Gastroesophageal sphincter (tissue), 3 donors: Measurements from ENCODE around the gene FHIT.

Source experiments
- POLR2A ChIP-seq, 2 donors: fragments of 450-650 bp; IDR thresholded peaks; one replicate each; pipeline ENCODE4 v1.6.1; 2017; ENCODE audit warnings: antibody characterized with exemption in 2 of 2, mild to moderate bottlenecking in 2 of 2, moderate library complexity in 1 of 2
- POLR2AphosphoS5 ChIP-seq: sonication (generic); formaldehyde crosslinking; IDR thresholded peaks from one replicate; pipeline ENCODE4 v1.6.1; 2017; ENCODE audit warnings: antibody characterized with exemption
- TF ChIP-seq, protein P1 (sequence below), 4 experiments: fragments of 200-600 bp in 2 of 4; fragments of 450-650 bp in 2 of 4; sonication (generic) in 1 of 4; IDR thresholded peaks; one replicate each; pipeline ENCODE4 v1.5.1; 2017 to 2019; ENCODE audit warnings: antibody characterized with exemption in 4 of 4, mild to moderate bottlenecking in 2 of 4, moderate library complexity in 2 of 4

DNA sequence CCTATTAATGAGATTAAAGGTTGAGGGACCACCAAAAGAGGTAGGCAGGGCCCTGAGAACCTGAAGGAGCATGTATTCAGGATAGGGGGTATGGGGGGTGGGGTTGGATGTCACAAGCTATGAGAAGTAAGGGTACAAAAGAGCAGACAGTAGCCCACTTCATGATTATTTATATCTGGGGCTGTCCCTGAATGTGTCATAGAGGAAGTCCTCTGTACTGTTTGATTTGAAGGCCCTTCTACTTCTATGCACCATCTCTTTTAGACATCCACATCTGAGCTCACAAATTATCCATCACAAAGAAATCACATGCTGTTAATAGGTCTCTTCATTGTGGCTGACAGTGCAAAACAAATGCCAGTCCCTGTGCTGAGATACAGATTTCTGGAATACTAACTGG is 68.6 kb downstream of the FHIT start:
- TF ChIP-seq, protein P1, sequence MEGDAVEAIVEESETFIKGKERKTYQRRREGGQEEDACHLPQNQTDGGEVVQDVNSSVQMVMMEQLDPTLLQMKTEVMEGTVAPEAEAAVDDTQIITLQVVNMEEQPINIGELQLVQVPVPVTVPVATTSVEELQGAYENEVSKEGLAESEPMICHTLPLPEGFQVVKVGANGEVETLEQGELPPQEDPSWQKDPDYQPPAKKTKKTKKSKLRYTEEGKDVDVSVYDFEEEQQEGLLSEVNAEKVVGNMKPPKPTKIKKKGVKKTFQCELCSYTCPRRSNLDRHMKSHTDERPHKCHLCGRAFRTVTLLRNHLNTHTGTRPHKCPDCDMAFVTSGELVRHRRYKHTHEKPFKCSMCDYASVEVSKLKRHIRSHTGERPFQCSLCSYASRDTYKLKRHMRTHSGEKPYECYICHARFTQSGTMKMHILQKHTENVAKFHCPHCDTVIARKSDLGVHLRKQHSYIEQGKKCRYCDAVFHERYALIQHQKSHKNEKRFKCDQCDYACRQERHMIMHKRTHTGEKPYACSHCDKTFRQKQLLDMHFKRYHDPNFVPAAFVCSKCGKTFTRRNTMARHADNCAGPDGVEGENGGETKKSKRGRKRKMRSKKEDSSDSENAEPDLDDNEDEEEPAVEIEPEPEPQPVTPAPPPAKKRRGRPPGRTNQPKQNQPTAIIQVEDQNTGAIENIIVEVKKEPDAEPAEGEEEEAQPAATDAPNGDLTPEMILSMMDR (IDR thresholded peaks at IDR 0.05), result no peak
- no peak for TF ChIP-seq POLR2AphosphoS5
- TF ChIP-seq POLR2A (IDR thresholded peaks at IDR 0.05), result no peak
